Vagina (tissue), 2 donors: ENCODE data around the gene TMEM14C.
"Not testable (repeated sequence)": the region's sequence is repeated elsewhere in the genome, so short reads cannot be mapped to it uniquely, and the experiment has no call there.

Experiments
- POLR2A ChIP-seq, 2 donors: fragments of 450-650 bp; IDR thresholded peaks; one replicate each; pipeline ENCODE4 v1.6.1; 2017; ENCODE audit warnings: antibody characterized with exemption in 2 of 2, mild to moderate bottlenecking in 2 of 2, moderate library complexity in 2 of 2
- TF ChIP-seq, protein P1 (sequence below), 3 experiments: fragments of 450-650 bp in 2 of 3; fragments of 200-600 bp in 1 of 3; sonication (generic) in 1 of 3; IDR thresholded peaks; one replicate each; pipeline ENCODE4 v1.5.1; 2017 to 2019; ENCODE audit warnings: antibody characterized with exemption in 3 of 3, mild to moderate bottlenecking in 2 of 3, moderate library complexity in 2 of 3

DNA sequence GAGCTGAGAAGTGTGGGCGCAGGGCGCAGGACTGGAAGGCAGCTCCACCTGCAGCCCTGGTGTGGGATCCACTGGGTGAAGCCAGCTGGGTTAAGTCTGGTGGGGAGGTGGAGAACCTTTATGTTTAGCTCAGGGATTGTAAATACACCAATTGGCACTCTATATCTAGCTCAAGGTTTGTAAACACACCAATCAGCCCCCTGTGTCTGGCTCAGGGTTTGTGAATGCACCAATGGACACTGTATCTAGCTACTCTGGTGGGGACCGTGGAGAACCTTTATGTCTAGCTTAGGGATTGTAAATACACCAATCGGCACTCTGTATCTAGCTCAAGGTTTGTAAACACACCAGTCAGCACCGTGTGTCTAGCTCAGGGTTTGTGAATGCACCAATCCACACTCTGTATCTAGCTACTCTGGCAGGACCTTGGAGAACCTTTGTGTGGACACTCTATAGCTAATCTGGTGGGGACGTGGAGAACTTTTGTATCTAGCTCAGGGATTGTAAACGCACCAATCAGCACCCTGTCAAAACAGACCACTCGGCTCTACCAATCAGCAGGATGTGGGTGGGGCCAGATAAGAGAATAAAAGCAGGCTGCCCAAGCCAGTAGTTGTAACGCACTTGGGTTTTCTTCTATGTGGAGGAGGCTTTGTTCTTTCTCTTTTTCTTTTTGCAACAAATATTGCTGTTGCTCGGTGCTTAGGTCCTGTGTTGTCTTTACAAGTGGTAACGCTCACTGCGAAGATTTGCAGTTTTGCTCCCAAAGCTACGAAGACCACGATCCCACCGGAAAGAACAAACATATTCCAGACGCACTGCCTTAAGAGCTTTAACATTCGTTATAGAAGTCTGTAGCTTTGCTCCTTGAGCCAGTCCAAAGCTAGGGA, 1.7 kb upstream of the TMEM14C start:
- TF ChIP-seq POLR2A (IDR thresholded peaks at IDR 0.05), result not testable (repeated sequence)
- TF ChIP-seq, protein P1, sequence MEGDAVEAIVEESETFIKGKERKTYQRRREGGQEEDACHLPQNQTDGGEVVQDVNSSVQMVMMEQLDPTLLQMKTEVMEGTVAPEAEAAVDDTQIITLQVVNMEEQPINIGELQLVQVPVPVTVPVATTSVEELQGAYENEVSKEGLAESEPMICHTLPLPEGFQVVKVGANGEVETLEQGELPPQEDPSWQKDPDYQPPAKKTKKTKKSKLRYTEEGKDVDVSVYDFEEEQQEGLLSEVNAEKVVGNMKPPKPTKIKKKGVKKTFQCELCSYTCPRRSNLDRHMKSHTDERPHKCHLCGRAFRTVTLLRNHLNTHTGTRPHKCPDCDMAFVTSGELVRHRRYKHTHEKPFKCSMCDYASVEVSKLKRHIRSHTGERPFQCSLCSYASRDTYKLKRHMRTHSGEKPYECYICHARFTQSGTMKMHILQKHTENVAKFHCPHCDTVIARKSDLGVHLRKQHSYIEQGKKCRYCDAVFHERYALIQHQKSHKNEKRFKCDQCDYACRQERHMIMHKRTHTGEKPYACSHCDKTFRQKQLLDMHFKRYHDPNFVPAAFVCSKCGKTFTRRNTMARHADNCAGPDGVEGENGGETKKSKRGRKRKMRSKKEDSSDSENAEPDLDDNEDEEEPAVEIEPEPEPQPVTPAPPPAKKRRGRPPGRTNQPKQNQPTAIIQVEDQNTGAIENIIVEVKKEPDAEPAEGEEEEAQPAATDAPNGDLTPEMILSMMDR (IDR thresholded peaks at IDR 0.05), result not testable (repeated sequence)
